SK-N-SH (cell line): ENCODE data around the gene LIM2. TPM values are rescaled to one million over a fixed set of nuclear protein-coding genes. Genes with fewer than 3 reads are reported as not detected.

Source experiments
- CTCF ChIA-PET: fragments of 300-600, 350-600 bp; formaldehyde crosslinking; extraction: SDS; loops from one replicate; lab custom pipeline; 2021; lab: Yijun Ruan, JAX
- POLR2A ChIA-PET: fragments of 350-600 bp; sonication (Branson Sonifier 250); formaldehyde crosslinking; extraction: SDS; loops from one replicate; lab custom pipeline; 2020; ENCODE audit warnings: antibody characterized with exemption, inconsistent platforms; lab: Yijun Ruan, JAX
- DNase-seq: peaks from one replicate; pipeline ENCODE4 v3.0.0; 2012
- H2AFZ ChIP-seq: fragments of 200-600 bp; sonication (generic); 2 replicates; pipeline ENCODE4 v1.8.1; 2016; ENCODE audit warnings: antibody characterized with exemption, mild to moderate bottlenecking, low read depth
- H3F3A ChIP-seq: fragments of 200-600 bp; sonication (generic); replicated peaks from 2 replicates; pipeline ENCODE3; 2016; ENCODE audit warnings: antibody characterized with exemption, mild to moderate bottlenecking; ENCODE audit not compliant: insufficient read depth
- H3K27ac ChIP-seq, 2 experiments: fragments of 200-500 bp in 1 of 2; fragments of 200-600 bp in 1 of 2; sonication (Bioruptor generic) in 1 of 2; sonication (generic), shearing (Covaris generic) in 1 of 2; 2 replicates each; pipeline versions ENCODE4 v1.5.1 to v1.6.1; 2014 to 2016; ENCODE audit warnings: low read depth in 2 of 2, inconsistent platforms in 1 of 2, low read length in 1 of 2, mild to moderate bottlenecking in 1 of 2, mixed read lengths in 1 of 2
- H3K27me3 ChIP-seq: fragments of 200-600 bp; sonication (generic), shearing (Covaris generic); 2 replicates; pipeline ENCODE4 v1.6.1; 2016; ENCODE audit warnings: mixed run types; ENCODE audit not compliant: insufficient read depth
- H3K36me3 ChIP-seq, 2 experiments: fragments of 200-500 bp in 1 of 2; fragments of 200-600 bp in 1 of 2; sonication (Bioruptor generic) in 1 of 2; sonication (generic) in 1 of 2; replicated peaks in 1 of 2; 2 replicates each; pipeline versions ENCODE3 to v1.5.1; 2014 to 2016; ENCODE audit warnings: low read length in 1 of 2, mild to moderate bottlenecking in 1 of 2; ENCODE audit not compliant: insufficient read depth in 2 of 2, control insufficient read depth in 1 of 2
- H3K4me1 ChIP-seq, 2 experiments: fragments of 200-500 bp in 1 of 2; fragments of 200-600 bp in 1 of 2; sonication (Bioruptor generic) in 1 of 2; sonication (generic), shearing (Covaris generic) in 1 of 2; 2 replicates each; pipeline versions ENCODE4 v1.5.1 to v1.6.1; 2014 to 2016; ENCODE audit warnings: low read depth in 1 of 2, low read length in 1 of 2, mixed run types in 1 of 2; ENCODE audit not compliant: insufficient read depth in 2 of 2, control insufficient read depth in 1 of 2
- H3K4me2 ChIP-seq: fragments of 200-600 bp; sonication (generic), shearing (Covaris generic); 2 replicates; pipeline ENCODE4 v1.6.1; 2017; ENCODE audit warnings: mixed run types
- H3K4me3 ChIP-seq, 2 experiments: fragments of 200-500 bp in 1 of 2; fragments of 200-600 bp in 1 of 2; sonication (Bioruptor generic) in 1 of 2; sonication (generic), shearing (Covaris generic) in 1 of 2; 2 replicates each; pipeline versions ENCODE4 v1.5.1 to v1.8.1; 2014 to 2016; ENCODE audit warnings: low read depth in 2 of 2, inconsistent platforms in 1 of 2, low read length in 1 of 2, mild to moderate bottlenecking in 1 of 2, mixed read lengths in 1 of 2, moderate library complexity in 1 of 2
- H3K79me2 ChIP-seq: fragments of 200-600 bp; sonication (generic); 2 replicates; pipeline ENCODE4 v1.8.1; 2017; ENCODE audit warnings: mild to moderate bottlenecking; ENCODE audit not compliant: insufficient read depth
- H3K9ac ChIP-seq: fragments of 200-600 bp; sonication (generic); 2 replicates; pipeline ENCODE4 v1.6.1; 2017; ENCODE audit warnings: mixed run types
- H3K9me2 ChIP-seq: fragments of 200-600 bp; sonication (generic); 2 replicates; pipeline ENCODE4 v1.6.1; 2017; ENCODE audit warnings: mixed run types
- H3K9me3 ChIP-seq: fragments of 200-600 bp; sonication (generic); 2 replicates; pipeline ENCODE4 v1.6.1; 2017; ENCODE audit warnings: mixed run types, mild to moderate bottlenecking, moderate library complexity
- H4K20me1 ChIP-seq: fragments of 200-600 bp; sonication (generic); 2 replicates; pipeline ENCODE4 v1.6.1; 2017; ENCODE audit warnings: mild to moderate bottlenecking, mixed run types; ENCODE audit not compliant: insufficient read depth
- CHD2 ChIP-seq: fragments of 150-350 bp; IDR thresholded peaks from 2 replicates; pipeline ENCODE4 v1.6.1; 2018; ENCODE audit warnings: low read length; ENCODE audit not compliant: partially characterized antibody
- ELF1 ChIP-seq: IDR thresholded peaks from 2 replicates; pipeline ENCODE4 v1.4.0; 2012
- FOXJ3 ChIP-seq: sonication (generic); formaldehyde crosslinking; IDR thresholded peaks from 2 replicates; pipeline ENCODE4 v1.5.1; 2020; ENCODE audit warnings: mild to moderate bottlenecking, missing genetic modification reagents
- FOXM1 ChIP-seq: IDR thresholded peaks from 2 replicates; pipeline ENCODE4 v1.4.0; 2012; ENCODE audit warnings: low read depth, mild to moderate bottlenecking
- GATA2 ChIP-seq: sonication (generic); formaldehyde crosslinking; IDR thresholded peaks from 2 replicates; pipeline ENCODE4 v1.5.0; 2020; ENCODE audit warnings: mild to moderate bottlenecking, missing genetic modification reagents
- IRF3 ChIP-seq: fragments of 150-350 bp; IDR thresholded peaks from 2 replicates; pipeline ENCODE4 v1.6.1; 2016; ENCODE audit warnings: mild to moderate bottlenecking, low read depth, low read length
- MXI1 ChIP-seq: IDR thresholded peaks from 2 replicates; pipeline ENCODE4 v1.6.1; 2012; ENCODE audit warnings: mild to moderate bottlenecking, low read depth, low read length, improper control_type of control experiment
- SIN3A ChIP-seq: IDR thresholded peaks from 2 replicates; pipeline ENCODE4 v1.6.1; 2012; ENCODE audit warnings: low read depth, mild to moderate bottlenecking, low read length, moderate library complexity, borderline replicate concordance
- TEAD4 ChIP-seq: IDR thresholded peaks from 2 replicates; pipeline ENCODE4 v1.4.0; 2012; ENCODE audit warnings: mild to moderate bottlenecking, borderline replicate concordance; ENCODE audit not compliant: insufficient read depth
- USF1 ChIP-seq: IDR thresholded peaks from 2 replicates; pipeline ENCODE4 v1.4.0; 2012; ENCODE audit warnings: low read depth, borderline replicate concordance
- YY1 ChIP-seq: IDR thresholded peaks from 2 replicates; pipeline ENCODE4 v1.4.0; 2012; ENCODE audit warnings: low read depth, mild to moderate bottlenecking
- WGBS: methylation state at CpG from one replicate; pipeline ENCODE4 v1.1.6; 2017; ENCODE audit warnings: low lambda C conversion rate; 5-methylcytosine and 5-hydroxymethylcytosine counted together
- polyA plus RNA-seq, 3 experiments: library from polyadenylated mRNA; depleted of rRNA; stranded (reverse); fragments of >200 nt; gene quantifications; 2 replicates each; pipeline ENCODE4 v1.2.3, GENCODE V29; 2012
- TF ChIP-seq, protein P1 (sequence below): fragments of 150-350 bp; IDR thresholded peaks from 2 replicates; pipeline ENCODE4 v1.6.1; 2017; ENCODE audit warnings: antibody characterized with exemption, low read length, low read depth, borderline replicate concordance
- TF ChIP-seq, protein P2 (sequence below): IDR thresholded peaks from 2 replicates; pipeline ENCODE4 v1.4.0; 2012; ENCODE audit warnings: low read depth

The LIM2 gene
- polyA plus RNA-seq, 1 of the 3 experiments (the other 2 are of a cell fraction): not detected

DNA sequence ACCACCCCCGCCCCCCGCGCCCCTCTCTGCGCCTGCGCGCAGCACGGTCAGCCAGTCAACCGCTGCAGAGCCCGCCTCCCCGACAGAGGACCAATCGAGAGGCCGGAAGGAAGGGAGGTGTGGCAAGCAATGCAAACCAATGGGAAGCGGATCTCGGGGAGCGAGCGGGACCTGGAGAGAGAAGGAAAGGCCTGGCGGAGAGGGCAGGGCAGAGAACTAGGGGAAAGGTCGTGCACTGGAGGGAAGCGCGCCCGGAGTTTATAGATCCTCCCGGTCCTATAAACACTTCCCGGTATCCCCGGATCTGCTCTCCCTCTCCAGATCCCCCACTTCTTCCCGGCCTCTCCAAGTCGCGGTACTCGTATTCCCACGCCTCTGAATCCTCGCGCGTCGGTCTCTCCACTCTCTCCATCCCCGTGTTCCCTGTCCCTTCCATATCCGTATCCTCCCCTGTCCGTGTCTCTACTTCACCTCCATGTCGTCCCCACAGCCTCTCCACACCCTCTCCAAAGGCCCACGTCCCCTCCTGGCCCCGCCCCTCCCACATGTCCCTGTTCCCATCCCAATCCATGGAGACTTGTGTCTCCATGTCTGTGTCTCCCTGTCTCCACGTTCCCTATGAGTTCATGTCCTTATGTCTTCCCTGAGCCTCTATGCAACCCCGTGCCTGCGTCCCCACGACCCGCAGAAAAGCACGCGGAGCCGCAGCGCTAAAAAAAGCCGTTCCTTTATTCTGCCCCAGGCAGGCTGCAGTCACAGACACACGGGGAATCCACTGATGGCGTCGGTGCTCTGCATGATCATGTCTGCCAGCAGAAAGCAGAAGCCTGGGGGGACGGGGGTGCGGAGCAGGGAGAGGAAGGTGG is 21.2 kb downstream of the LIM2 start (continued):
- TF ChIP-seq, protein P1, sequence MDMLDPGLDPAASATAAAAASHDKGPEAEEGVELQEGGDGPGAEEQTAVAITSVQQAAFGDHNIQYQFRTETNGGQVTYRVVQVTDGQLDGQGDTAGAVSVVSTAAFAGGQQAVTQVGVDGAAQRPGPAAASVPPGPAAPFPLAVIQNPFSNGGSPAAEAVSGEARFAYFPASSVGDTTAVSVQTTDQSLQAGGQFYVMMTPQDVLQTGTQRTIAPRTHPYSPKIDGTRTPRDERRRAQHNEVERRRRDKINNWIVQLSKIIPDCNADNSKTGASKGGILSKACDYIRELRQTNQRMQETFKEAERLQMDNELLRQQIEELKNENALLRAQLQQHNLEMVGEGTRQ: no peak
- TF ChIP-seq IRF3 (no peak), USF1 (no peak), ELF1 (no peak), TEAD4 (no peak), FOXM1 (no peak), GATA2 (CRISPR knock-in tag) (no peak)
- TF ChIP-seq, protein P2, sequence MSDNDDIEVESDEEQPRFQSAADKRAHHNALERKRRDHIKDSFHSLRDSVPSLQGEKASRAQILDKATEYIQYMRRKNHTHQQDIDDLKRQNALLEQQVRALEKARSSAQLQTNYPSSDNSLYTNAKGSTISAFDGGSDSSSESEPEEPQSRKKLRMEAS: peak; percentile 25; the same call in 1 of the 2 replicates

- Histone ChIP-seq H3F3A (no peaks in the 10 kb centered on the region), H3K27ac (peak within 1 kb of the TSS; percentile 79 to 84), H3K4me3 (peak within 1 kb of the TSS; percentile 77 to 80), H4K20me1 (no peaks in the 10 kb centered on the region), H3K4me1 (peaks cover 6 to 21% of the 10 kb centered on the region in 2 experiments; a peak in 3 of 4 replicates), H3K4me2 (peak within 1 kb of the TSS; percentile 100), H3K79me2 (peaks cover 6% of the 10 kb centered on the region), H2AFZ (peak within 1 kb of the TSS; percentile 95), H3K9me2 (no peaks in the 10 kb centered on the region), H3K36me3 (no peaks in the 10 kb centered on the region), H3K9ac (peak within 1 kb of the TSS; percentile 87), H3K27me3 (no peaks in the 10 kb centered on the region), H3K9me3 (no peaks in the 10 kb centered on the region)
- 1% methylated on average over 19 of the region's 27 CpGs for WGBS
- DNase-seq: no peak
- POLR2A ChIA-PET: no interaction called here
- CTCF ChIA-PET: interaction anchor here (1.3 kb wide), 1 partner anchor 25 kb away, joined by 5 read pairs; no protein-coding TSS in a partner anchor
- TF ChIP-seq YY1: peak; percentile 65; the same call in 1 of the 2 replicates
- no peak for TF ChIP-seq TEAD4
- TF ChIP-seq, protein P1: no peak
- TF ChIP-seq SIN3A: peak; percentile 61; the same call in 1 of the 2 replicates
- TF ChIP-seq MXI1: peak; percentile 84
- TF ChIP-seq, protein P2: peak; percentile 75
- no peak for TF ChIP-seq CHD2
- no peak for TF ChIP-seq FOXJ3 (CRISPR knock-in tag)
Measured at GRCh38 chr19:51365965-51366388, 21.8 kb downstream of the LIM2 start, which contains the start of gene ETFB. Gene ETFB (minus strand): TSS chr19:51366388. CDS start chr19:51366326, 62 bp downstream.
